Measurements from ENCODE around the gene OSBPL2.

The OSBPL2 gene

DNA sequence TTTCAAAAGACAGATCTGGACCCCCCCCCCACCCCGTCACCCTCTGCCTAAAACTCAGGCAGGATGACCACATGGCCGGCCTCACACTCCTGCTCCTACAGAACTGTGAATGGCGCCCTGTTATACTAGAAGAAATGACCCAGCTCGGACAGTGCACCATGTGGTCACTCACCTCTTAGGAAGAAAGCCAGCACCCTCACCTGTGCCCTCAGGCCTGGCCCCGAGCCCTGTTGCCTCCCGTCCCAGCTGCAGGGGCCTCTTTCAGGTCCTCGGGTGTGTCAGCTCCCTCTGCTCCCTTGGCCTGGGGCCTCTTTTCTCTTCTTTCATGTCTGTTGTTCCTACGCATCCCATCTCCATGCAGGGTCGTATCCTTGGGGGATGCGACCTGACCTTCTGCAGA lies 23.7 kb downstream of the OSBPL2 start:
- no peak for DNase-seq

DNA sequence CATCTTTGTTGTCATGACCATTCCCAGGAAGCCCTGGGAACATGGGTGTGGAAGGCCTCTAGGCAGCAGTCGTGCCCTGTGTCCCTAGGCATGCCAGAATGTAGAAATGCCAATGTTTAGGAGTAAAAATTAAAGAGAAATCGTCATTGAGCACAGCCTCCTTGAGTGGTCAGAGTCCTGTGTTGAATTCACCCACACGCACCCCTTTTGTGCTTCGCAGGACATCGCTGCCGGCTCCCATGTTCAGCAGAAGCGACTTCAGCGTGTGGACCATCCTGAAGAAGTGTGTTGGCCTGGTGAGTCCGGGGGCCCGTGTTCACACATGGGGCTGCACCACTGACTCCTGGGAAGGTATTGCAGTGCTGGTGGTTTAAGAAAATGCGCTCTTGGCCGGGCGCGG lies 25.1 kb downstream of the OSBPL2 start:
- no peak for DNase-seq

DNA sequence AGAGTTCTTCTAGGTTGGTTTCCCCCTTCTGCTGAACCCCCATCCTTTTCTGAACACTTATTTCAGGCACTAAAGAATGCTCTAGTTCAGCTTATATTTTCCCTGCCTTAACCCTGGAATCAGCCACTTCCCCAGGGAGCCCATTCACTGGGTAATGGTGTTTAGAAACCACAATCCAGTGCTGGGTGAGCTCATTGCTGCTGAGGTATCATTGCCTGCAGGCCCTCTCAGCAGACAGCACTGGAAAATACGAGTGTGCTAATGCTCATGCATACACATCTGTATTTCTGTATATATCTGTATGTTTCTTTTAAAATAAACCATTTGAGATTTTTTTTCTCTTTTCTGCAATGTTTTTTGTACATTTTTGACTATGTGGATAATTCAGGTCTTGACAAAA lies 27.0 kb downstream of the OSBPL2 start:
- DNase-seq, result no peak

DNA sequence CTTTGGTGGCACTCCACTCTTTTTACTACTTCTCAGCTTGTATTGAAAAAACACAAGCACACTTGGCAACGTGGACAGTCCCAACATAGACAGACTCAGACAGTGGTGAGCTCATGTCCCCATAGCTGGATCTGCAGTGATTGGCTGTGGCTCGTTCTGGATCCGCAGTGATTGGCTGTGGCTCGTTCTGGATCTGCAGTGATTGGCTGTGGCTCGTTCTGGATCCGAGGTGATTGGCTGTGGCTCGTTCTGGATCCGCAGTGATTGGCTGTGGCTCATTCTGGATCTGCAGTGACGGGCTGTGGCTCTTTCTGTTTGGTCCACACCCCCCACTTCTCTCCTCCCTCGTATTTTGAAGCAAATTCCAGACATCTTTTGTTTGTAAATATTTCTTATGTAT lies 28.0 kb downstream of the OSBPL2 start:
- no peak for DNase-seq

DNA sequence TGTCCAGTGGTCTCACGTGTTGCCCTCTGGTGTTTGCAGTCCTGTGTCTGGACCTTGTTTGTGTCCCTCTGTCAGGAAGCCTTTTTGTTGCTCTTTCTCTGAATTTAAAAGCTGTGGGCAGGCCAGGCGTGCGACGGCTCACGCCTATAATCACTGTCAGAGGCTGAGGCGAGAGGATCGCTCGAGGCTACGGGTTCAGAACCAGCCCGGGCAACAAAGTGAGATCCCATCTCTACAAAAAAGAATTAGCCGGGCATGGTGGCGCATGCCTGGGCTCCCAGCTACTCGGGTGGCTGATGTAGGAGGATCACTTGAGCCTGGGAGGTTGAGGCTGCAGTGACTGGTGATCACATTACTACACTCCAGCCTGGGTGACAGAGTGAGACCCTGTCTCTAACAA lies 28.5 kb downstream of the OSBPL2 start:
- no peak for DNase-seq

DNA sequence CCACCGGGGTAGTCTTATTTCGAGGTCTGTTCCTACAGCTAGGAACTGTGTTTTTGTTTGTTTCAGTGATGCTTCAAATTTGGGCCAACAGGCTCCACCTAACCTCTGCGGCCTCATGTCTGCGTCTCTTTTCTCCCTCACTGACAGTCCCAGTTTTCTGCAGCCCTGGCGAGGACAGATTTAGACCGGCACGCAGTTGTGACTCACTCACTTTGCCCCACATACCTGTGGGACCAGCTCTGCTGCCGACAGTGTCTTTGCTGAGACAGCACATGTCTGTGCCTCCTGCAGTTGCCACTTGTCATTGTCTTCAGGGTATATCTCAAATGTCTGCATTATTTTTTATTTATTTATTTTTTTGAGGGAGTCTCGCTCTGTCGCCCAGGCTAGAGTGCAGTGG lies 29.2 kb downstream of the OSBPL2 start:
- no peak for DNase-seq

DNA sequence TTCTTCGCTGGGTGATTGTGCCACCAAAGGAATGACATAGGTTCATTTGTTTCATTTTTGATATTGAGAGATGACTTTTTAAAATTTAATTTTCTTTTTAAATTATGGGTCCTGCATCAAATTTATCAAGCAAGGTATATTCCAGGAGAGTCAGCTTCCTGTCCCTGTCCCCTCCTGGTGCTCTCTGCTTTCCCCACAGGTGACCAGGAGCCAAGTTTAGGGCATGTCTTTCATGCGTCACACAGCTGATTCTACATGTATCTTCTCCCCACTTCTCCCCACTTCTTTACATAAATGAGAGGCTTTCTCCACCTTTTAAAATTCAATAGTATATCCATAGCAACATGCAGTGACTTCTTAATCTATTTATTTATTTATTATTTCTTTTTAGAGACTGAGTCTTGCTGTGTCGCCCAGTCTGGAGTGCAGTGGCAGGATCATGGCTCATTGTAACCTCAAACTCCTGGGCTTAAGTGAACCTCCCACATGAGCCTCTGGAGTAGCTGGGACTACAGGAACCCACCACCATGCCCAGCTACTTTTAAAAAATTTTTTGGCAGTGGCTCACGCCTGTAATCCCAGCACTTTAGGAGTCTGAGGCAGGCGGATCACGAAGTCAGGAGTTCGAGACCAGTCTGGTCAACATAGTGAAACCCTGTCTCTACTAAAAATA lies 30.0 kb downstream of the OSBPL2 start:
- no peak for DNase-seq

DNA sequence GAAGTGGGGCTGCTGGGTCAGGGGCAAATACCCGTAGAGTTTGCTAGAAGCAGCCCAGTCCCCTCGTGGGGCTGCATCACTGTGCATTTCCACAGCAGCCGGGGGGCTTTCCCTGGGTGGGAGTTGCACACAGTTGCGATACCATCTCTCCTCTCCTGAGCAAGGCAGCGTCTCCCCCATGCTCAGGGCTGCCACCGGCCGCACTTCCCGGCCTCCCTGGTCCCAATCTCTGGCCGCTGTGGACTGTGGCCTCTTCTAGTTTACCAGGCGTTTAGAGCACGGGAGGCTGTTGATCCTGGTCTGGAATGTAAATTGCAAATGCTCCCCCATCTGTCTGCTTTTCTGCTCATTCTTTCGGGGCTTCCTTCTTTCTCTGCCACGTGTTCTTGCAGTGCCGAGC lies 31.1 kb downstream of the OSBPL2 start:
- DNase-seq, result no peak

DNA sequence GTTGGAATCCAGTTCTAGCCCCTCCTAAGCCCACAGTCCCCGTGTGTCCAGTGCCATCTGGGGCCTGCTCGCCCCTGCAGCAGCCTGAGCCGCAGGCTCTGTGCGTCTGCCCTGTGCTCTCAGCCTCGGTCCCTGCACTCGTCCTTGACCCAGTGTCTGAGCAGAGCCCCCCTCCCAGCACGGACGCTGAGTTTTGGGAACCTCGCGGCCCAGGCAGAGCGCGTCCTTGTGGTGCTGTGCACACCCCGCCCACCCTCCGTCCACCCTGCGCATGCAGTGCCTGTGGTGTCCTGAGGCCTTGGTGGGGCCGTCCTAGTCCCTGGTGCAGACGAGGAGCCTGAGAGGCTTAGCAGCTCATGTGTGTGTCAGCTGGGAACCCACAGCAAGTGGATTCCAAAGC lies 31.6 kb downstream of the OSBPL2 start:
- no peak for DNase-seq

DNA sequence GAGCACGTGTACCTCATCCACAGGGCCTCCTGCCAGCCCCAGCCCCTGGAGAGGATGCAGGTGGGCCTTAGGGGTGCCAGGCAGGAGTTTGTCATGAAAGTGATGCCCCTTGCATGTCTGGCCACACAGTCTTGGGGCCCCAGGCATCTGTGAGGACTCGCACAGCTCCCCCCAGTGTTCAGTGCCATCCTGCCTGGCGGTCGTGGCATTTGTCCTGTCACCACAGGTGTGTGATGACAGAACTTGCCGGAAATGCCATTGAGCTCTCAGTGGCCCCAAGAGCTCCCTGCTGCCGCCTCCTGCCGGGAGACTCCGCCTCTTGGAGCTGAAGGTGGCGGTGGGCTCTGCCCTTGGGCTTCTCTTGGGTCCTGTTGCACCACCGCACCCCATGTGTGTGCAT lies 33.9 kb downstream of the OSBPL2 start:
- no peak for DNase-seq

DNA sequence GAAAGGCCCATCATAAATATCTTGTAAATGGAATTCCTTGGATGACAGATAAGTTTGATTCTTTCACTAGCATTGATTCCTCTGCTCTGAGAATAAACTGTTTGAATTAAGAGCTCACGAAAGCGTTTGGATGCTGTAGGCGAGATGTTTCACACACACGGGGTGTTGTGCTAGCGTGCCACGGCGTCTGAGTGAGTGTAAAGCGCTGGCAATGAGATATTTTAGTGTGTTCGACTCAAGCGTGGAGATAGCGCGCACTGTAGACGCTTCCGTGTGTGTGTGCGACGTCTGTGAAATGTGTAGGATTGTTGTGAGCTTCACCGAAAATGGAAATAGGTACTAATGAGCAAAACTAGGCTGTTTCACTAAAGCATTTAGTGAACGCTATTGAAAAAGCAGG lies 35.1 kb downstream of the OSBPL2 start:
- no peak for DNase-seq

DNA sequence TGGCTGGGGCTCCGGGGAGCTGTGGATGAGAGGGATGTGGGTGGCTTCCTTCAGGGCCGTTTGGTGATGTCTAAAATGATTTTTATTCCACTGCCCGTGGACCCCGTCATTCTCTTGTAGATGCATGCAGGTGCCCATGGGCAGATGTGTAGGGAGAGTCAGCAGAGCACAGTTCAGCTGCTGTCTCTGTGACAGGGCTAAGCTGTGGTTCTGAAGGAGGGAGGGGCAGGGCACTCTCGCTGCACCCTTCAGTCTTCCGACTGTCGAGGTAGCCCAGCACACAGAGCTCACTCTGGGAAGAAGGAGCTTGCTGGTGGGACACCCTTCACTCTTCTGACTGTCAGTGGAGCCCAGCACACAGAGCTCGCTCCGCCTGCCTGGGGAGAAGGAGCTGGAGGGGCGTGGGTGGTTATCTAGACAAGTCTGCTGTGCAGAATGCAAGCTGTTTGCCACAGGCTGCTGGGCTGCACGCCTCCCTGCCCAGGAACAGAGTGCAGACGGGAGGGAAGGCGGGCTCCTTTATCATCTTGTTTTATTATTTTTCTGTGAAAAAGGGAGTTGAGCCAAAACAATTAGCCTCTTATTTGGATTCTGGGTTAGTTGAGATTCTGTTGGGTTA lies 36.1 kb downstream of the OSBPL2 start:
- no peak for DNase-seq

DNA sequence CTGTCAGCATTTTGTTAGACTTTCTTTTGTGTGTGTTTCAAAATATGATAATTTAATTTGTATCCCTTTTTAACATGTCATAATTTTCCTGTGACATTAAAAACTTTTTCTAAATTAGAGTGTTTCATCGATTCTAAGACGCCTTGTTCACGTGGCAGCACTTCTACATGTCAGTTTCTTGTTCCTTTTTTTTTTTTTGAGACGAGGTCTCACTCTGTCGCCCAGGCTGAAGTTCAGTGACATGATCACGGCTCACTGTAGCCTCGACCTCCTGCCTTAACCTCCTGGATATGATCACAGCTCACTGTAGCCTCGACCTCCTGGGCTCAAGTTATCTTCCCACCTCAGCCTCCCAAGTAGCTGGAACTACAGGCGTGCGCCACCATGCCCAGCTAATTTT lies 36.9 kb downstream of the OSBPL2 start:
- no peak for DNase-seq

DNA sequence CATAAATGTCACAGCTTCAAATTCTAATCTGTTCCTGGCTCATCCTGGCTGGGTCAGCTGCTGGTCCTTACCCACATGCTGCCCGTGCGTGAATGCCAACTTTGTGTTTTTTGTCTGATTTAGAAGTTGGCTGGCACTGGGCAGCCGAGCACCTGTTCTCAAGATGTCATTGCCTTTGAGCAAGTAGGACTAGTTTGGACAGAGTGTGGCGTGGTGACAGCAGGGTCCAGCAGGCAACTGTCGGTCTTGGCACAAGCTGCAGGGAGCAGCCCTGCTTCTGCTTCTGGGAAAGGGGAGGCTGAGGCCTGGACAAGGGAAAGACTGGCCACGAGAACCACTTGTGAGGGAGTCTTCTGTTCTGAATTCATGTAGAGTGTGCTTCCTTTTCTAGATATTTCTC lies 38.1 kb downstream of the OSBPL2 start:
- no peak for DNase-seq

DNA sequence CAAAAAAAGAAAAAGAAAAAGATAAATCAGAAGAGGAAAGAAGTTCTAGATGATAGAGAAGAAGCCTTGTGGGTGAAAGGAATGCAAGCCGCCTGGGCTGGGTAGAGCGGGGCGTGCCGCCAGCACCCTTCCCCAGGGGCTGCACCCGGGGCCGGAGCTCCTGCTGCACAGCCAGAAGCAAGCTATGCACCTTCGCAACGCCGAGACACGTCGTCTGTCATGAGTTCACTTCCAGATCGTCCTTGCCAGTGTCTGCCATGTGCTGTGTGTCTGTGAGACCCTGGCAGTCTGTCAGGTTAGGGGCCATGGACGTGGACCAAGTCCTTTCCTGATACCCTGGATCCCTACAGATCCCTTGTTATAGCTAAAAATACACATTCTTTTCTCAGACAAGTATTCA lies 38.9 kb downstream of the OSBPL2 start:
- no peak for DNase-seq

DNA sequence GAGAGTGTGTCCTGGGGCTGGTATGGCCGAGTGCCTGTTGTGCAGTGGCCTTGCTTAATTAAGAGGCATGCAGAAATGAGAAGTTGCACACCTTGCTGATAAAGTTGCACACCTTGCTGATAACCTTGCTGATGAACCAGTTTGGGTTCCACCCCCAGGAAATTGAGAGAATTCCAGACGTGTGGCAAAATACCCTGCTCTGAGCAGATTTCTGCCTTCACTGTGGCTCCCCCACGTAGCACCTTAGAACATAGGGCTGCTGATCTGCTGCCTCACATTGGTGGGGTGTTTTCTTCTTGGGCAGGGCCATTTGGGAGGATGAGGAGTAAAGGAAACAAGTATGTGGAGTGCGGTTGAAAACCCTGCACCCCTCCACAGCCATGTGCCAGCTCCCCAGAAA lies 42.0 kb downstream of the OSBPL2 start:
- no peak for DNase-seq

DNA sequence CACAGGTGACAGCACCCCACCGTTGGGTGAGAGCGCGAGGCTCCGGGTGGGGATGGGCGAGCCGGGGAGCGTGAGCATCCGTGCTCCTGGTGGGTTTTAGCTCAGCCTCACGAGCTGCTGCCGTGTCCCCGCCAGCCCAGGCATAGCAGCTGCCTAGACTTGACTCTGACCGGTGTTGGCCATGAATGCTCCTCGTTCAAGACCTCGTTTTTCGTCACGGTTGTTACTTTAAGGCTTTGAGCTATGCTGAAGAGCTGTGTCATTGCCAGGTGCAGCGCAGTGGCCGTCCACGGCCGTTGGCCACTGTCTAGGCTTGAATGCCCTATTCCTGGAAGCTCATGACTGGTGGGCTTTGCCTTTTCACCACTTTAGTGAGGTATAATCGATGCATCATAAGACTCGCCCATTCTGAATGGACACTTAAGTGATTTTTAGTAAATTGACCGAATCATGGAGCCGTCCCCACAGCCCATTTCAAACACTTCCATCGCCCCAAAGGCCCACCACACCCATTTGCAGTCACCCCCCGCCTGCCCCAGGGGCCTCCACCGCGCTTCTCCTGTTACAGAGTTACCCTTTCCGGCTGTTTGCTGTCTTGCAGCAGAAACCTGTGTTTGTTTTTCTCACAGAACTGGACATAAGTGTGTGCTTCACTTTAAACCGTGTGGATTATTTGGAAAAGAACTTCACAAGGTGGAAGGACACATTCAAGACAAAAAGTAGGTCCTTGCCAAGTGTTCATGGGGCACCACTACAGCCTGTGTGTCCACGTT lies 43.0 kb downstream of the OSBPL2 start:
- DNase-seq, result no peak

DNA sequence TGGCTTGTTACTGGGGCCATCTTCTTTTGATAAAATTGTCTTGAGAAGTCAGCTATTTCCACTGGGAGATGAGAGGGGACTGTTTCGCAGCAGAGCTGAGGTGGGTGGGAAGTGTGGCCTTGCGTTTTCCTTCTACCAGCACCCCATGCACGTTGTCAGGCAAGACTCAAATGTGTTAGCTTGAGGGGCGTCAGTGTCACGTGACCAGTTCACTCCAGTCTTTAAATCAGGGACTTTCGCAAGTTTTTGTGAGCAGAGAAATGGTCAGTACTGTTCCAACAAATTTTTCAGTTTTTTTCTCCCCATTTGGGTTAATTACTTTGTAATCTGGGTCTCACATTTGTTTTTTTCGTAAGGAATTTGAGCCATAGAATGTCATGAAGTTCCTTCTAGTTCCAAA lies 43.8 kb downstream of the OSBPL2 start:
- no peak for DNase-seq

DNA sequence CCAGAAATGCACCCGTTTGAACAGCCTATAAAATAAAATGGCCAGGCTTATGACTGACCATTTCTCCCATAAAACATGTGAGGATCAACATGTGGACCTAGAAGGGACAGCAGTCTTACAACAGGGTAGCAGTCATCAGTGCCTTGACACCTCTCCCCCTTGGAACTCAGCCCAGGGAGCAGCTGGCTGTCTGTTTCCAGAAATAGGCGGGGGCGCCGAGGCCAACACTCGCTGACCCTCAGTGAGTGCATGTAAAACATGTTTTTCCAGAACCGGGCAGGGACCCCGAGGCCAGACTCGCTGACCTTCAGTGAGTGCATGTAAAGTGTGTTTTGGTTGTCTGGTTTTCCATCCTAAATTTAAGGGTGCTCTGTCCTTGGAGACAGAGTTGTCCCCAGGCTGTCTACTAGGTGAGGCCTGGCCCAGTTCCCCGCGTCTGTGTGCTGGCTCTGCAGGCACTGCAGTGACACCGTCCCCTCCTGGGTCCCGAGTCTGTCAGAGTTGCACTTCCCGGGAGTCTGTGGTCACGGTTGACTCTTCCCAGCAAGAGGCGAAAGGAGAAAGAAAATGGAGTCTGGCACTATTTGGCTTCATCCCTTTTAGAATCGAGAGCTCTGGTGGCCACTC lies 44.7 kb downstream of the OSBPL2 start:
- DNase-seq, result no peak

DNA sequence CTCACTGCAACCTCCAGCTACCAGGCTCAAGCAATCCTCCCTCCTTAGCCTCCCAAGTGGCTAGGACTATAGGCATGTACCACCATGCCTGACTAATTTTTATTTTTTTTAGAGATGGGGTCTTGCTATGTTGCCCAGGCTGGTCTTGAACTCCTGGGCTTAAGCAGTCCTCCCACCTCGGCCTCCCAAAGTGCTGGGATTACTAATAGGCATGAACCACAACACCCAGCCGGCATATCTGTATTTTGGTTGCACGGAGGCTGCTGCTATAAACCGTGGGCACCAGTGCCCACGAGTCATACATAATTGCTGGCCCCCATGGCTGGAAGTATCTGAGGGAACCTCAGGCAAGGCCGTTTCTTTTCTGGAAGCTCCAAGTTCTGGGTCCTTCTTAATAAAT lies 46.1 kb downstream of the OSBPL2 start:
- no peak for DNase-seq

DNA sequence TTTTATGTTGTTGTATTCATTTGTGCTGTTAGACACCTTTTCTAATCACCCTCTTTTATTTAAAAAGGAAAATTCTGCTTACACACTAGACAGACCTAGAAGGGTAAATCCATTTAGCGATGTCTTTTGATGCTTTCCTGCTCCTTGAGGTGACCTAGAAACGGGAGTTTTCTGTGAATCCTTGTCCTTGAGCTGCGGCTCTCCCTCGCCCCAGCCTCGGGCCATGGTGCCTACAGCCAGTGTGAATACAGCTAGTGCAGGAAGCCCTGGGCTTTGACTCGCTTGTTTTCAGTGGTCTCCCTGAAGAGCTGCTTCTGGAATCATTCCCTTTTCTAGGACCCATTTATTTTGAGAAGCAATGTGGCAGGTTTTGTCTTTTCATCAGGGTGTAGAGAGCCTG lies 46.8 kb downstream of the OSBPL2 start:
- DNase-seq, result no peak

DNA sequence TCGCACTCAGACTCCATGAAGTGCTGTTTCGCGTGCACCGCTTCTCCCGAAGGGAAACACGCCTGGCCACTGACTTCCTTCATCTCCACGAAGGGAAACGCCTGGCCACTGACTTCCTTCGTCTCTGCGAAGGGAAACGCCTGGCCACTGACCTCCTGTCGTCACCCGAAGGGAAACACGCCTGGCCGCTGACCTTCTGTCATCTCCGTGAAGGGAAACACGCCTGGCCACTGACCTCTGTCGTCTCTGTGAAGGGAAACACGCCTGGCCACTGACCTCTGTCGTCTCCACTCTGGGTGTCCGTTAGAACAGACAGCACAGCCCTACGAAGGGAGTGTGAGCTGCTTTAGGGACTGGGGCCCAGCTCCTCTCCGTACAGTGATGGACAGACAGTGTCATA lies 47.4 kb downstream of the OSBPL2 start:
- no peak for DNase-seq

DNA sequence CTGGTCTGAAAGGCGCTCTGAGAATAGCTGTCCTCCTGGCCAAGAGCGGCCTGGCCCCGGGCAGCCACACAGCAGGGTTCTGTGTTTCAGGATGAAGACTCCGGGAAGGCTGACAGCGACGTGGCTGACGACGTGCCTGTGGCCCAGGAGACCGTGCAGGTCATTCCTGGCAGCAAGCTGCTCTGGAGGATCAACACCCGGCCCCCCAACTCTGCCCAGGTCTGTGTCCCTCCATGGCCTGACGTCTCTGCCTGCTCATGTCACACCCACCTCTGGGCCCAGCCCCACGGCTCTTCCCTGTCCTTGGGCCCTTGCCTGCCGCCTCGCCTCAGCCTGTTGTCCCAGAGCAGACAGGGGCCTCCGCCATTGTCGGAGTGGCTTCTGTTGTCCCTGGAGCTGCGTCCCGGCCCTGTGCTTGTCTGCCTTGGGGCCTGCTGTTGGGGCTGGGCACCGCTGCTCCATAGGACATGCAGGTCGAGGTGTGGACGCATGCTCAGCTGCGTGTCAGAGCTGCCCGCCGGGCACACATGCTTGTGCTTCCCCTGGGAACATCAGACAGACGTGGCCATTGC lies 48.3 kb downstream of the OSBPL2 start:
- DNase-seq, result no peak

DNA sequence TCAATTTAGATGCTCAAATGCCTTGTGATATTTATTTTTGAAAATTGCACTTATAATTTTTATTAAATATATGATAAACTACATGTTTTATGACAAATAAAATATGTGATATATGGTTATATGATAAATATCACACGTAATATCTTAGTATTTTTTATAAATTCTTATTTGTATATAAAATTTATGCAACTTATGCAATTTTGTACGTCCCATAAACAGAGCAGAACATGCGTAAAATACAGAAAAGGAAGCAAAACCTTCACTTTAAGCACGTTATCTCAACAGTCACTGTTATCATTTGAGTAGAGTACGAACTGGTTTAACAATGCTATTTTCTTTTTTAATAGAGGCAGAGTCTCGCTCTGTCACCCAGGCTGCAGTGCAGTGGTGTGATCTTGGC lies 48.8 kb downstream of the OSBPL2 start:
- DNase-seq, result no peak
